SU-DHL-6 (cell line): ENCODE data around the gene ANKEF1.

Source experiments
- H2AFZ ChIP-seq: fragments of 200-600 bp; sonication (generic); 2 replicates; pipeline ENCODE4 v1.6.1; 2014; ENCODE audit warnings: low read depth, mild to moderate bottlenecking, moderate library complexity, mixed read lengths, antibody characterized with exemption, low read length; ENCODE audit not compliant: severe bottlenecking
- H3F3A ChIP-seq: fragments of 200-600 bp; shearing (Covaris generic); 2 replicates; pipeline ENCODE4 v1.6.0; 2016; ENCODE audit warnings: antibody characterized with exemption, mild to moderate bottlenecking; ENCODE audit not compliant: insufficient read depth
- H3K27ac ChIP-seq: fragments of 200-600 bp; sonication (generic); 2 replicates; pipeline ENCODE4 v1.5.1; 2016; ENCODE audit warnings: low read depth, mild to moderate bottlenecking, low read length, moderate library complexity, mixed read lengths
- H3K27me3 ChIP-seq: fragments of 200-600 bp; sonication (generic), shearing (Covaris generic); 2 replicates; pipeline ENCODE4 v1.6.0; 2014; ENCODE audit warnings: mild to moderate bottlenecking, low read length
- H3K36me3 ChIP-seq: fragments of 200-600 bp; sonication (generic); 2 replicates; pipeline ENCODE4 v1.6.1; 2014; ENCODE audit warnings: mild to moderate bottlenecking, low read length, mixed read lengths
- H3K4me2 ChIP-seq: fragments of 300-600, 200-600 bp; shearing (Covaris generic), sonication (generic); 2 replicates; pipeline ENCODE4 v1.6.0; 2014; ENCODE audit warnings: low read length, low read depth, mild to moderate bottlenecking; ENCODE audit not compliant: poor library complexity, severe bottlenecking
- H3K4me3 ChIP-seq: fragments of 200-600 bp; sonication (generic); 2 replicates; pipeline ENCODE4 v1.5.1; 2014; ENCODE audit warnings: antibody characterized with exemption, low read length, mild to moderate bottlenecking, mixed read lengths; ENCODE audit not compliant: insufficient read depth, poor library complexity, severe bottlenecking
- H3K79me2 ChIP-seq: fragments of 200-600 bp; sonication (generic); 2 replicates; pipeline ENCODE4 v1.6.1; 2014; ENCODE audit warnings: mild to moderate bottlenecking, low read length, moderate library complexity; ENCODE audit not compliant: insufficient read depth
- H3K9ac ChIP-seq: fragments of 200-600 bp; sonication (generic); 2 replicates; pipeline ENCODE4 v1.7.0; 2014; ENCODE audit warnings: mild to moderate bottlenecking, low read length
- H3K9me2 ChIP-seq: fragments of 200-600 bp; sonication (generic); replicated peaks from 2 replicates; pipeline ENCODE4 v1.6.1; 2014; ENCODE audit warnings: low read length; ENCODE audit not compliant: insufficient read depth
- H3K9me3 ChIP-seq: fragments of 200-600 bp; sonication (generic); 2 replicates; pipeline ENCODE4 v1.6.1; 2014; ENCODE audit warnings: low read length, mixed read lengths; ENCODE audit not compliant: insufficient read depth
- H4K20me1 ChIP-seq: fragments of 200-600 bp; sonication (generic); 2 replicates; pipeline ENCODE4 v1.6.1; 2014; ENCODE audit warnings: low read depth, mild to moderate bottlenecking, antibody characterized with exemption, low read length, moderate library complexity, mixed read lengths
- EZH2phosphoT487 ChIP-seq: fragments of 200-600 bp; sonication (generic), shearing (Covaris generic); conservative IDR thresholded peaks from 2 replicates; pipeline ENCODE4 v1.6.1; 2018; ENCODE audit warnings: mild to moderate bottlenecking, antibody characterized with exemption, low read length, moderate library complexity, mixed read lengths
- TF ChIP-seq, protein P1 (sequence below): fragments of 200-600 bp; sonication (generic); IDR thresholded peaks from one replicate; pipeline ENCODE4 v1.5.1; 2017; ENCODE audit warnings: antibody characterized with exemption, mild to moderate bottlenecking, low read length, moderate library complexity; ENCODE audit not compliant: insufficient read depth, poor library complexity, severe bottlenecking

Gene ANKEF1

DNA sequence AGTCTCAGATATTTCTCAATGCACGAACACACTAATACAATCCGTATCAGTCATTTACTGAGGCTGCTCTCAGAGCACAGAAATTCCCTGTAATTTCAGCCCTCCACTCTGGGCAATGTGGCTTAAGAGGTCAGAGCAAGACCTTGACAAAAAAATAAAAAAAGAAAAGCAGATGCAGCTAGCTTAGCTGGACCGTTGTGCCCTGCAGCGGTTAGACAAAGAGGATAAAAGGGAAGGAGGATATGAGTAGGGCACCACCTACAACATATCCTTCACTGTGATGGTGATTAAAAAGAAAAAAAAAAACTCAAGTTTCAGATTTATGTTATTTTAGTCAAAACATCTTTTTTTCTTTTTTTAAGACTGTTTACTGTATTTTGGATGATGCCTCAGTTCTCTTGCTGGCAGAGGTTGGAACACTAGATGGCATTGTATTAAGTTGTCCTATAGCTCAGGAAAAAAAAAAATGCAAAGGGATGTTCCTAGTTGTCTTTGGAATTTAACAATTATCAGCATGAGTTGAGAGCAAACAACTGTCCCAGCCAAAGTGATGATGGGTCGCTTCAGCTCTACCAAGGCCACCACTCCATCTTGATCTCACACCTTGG lies 59.9 kb downstream of the ANKEF1 start:
- Histone ChIP-seq H3K4me3 (no peak overlapping the region), H3K27ac (no peak overlapping the region), H4K20me1 (no peaks in the 10 kb centered on the region), H3K4me2 (no peak overlapping the region), H2AFZ (no peak overlapping the region), H3F3A (no peaks in the 10 kb centered on the region), H3K79me2 (no peaks in the 10 kb centered on the region), H3K9me3 (no peaks in the 10 kb centered on the region), H3K27me3 (no peaks in the 10 kb centered on the region), H3K9me2 (no peaks in the 10 kb centered on the region), H3K36me3 (no peaks in the 10 kb centered on the region), H3K9ac (no peak overlapping the region)
- TF ChIP-seq EZH2phosphoT487, result no peak
- TF ChIP-seq, protein P1, sequence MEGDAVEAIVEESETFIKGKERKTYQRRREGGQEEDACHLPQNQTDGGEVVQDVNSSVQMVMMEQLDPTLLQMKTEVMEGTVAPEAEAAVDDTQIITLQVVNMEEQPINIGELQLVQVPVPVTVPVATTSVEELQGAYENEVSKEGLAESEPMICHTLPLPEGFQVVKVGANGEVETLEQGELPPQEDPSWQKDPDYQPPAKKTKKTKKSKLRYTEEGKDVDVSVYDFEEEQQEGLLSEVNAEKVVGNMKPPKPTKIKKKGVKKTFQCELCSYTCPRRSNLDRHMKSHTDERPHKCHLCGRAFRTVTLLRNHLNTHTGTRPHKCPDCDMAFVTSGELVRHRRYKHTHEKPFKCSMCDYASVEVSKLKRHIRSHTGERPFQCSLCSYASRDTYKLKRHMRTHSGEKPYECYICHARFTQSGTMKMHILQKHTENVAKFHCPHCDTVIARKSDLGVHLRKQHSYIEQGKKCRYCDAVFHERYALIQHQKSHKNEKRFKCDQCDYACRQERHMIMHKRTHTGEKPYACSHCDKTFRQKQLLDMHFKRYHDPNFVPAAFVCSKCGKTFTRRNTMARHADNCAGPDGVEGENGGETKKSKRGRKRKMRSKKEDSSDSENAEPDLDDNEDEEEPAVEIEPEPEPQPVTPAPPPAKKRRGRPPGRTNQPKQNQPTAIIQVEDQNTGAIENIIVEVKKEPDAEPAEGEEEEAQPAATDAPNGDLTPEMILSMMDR, result no peak

DNA sequence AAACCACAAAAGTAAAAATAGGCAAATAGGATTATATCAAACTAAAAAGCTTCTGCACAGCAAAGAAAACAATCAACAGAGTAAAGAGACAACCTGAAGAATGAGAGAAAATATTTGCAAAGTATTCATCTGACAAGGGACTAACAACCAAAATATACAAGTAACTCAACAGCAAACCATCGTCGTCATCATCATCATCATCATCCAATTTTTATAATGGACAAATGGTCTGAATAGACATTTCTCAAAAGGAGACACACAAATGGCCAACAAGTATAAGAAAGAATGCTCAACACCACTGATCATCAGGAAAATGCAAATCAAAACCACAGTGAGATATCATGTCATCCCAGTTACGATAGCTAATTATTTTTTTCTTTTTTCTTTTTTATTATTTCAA lies 62.0 kb downstream of the ANKEF1 start:
- H3K36me3 ChIP-seq, result no peaks in the 10 kb centered on the region
- H3K9me2 ChIP-seq, result no peaks in the 10 kb centered on the region
- no peaks in the 10 kb centered on the region for H3K27me3 ChIP-seq
- H3F3A ChIP-seq, result no peaks in the 10 kb centered on the region
- no peaks in the 10 kb centered on the region for H3K9me3 ChIP-seq
- TF ChIP-seq, protein P1, result no peak
- TF ChIP-seq EZH2phosphoT487, result no peak
- H3K4me3 ChIP-seq, result no peak overlapping the region
- no peaks in the 10 kb centered on the region for H4K20me1 ChIP-seq
- H3K79me2 ChIP-seq, result no peaks in the 10 kb centered on the region
- H3K27ac ChIP-seq, result no peak overlapping the region
- H3K4me2 ChIP-seq, result no peak overlapping the region
- no peak overlapping the region for H3K9ac ChIP-seq
- H2AFZ ChIP-seq, result no peak overlapping the region

DNA sequence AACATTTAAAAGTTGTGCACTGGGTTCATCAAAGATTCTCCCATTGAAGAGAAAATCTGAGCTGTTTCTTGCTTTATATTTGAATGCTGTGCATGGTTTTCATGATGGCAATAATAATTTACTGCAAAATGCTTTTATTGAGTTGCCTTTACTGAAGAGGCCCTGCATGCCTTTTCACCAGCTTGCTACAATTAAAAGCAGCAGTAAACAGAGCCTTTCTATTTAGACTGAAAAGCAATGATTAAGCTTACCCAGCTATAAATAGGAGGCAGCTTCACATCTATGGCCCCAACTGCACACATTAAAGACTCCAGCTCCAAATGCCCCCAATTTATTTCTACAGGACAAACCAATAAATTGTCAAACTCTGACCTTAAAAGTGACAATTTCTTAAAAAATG lies 70.3 kb downstream of the ANKEF1 start:
- Histone ChIP-seq H4K20me1 (no peaks in the 10 kb centered on the region), H3K9me3 (no peaks in the 10 kb centered on the region), H3F3A (no peaks in the 10 kb centered on the region), H3K27ac (no peak overlapping the region), H3K9me2 (no peaks in the 10 kb centered on the region), H3K36me3 (no peaks in the 10 kb centered on the region), H2AFZ (no peak overlapping the region), H3K27me3 (no peaks in the 10 kb centered on the region), H3K79me2 (no peaks in the 10 kb centered on the region), H3K9ac (no peak overlapping the region), H3K4me2 (no peak overlapping the region), H3K4me3 (no peak overlapping the region)
- TF ChIP-seq, protein P1, result no peak
- no peak for TF ChIP-seq EZH2phosphoT487
